Thyroid gland (tissue), 4 donors: ENCODE measurements around the gene TAS2R40. TPM values are rescaled to one million over a fixed set of nuclear protein-coding genes. Genes with fewer than 3 reads are reported as not detected.
A peak's percentile ranks its signal among the peaks of the same experiment; 100 is the strongest.

Source experiments
- DNase-seq, 2 donors: peaks; one replicate each; pipeline ENCODE4 v3.0.0-alpha.2; 2019
- H3K27ac ChIP-seq, 3 donors: fragments of 200-600 bp; sonication (generic); 1 replicate in 2 of 3; 2 replicates in 1 of 3; pipeline ENCODE4 v1.5.1; 2016 to 2019; ENCODE audit warnings: mild to moderate bottlenecking in 1 of 3, moderate library complexity in 1 of 3
- H3K27me3 ChIP-seq: fragments of 200-600 bp; sonication (generic); one replicate; pipeline ENCODE4 v1.5.1; 2019
- H3K36me3 ChIP-seq, 2 donors: fragments of 200-600 bp; sonication (generic); one replicate each; pipeline ENCODE4 v1.5.1; 2016 to 2019
- H3K4me1 ChIP-seq, 2 donors: fragments of 200-600 bp; sonication (generic); one replicate each; pipeline ENCODE4 v1.5.1; 2017 to 2019
- H3K4me3 ChIP-seq, 3 donors: fragments of 200-600 bp; sonication (generic); replicated peaks in 1 of 3; 1 replicate in 2 of 3; 2 replicates in 1 of 3; pipeline ENCODE4 v1.5.1; 2016; ENCODE audit warnings: mild to moderate bottlenecking in 1 of 3
- H3K9me3 ChIP-seq: fragments of 200-600 bp; sonication (generic); one replicate; pipeline ENCODE4 v1.5.1; 2017
- POLR2A ChIP-seq, 2 donors: fragments of 450-650 bp; IDR thresholded peaks; one replicate each; pipeline ENCODE4 v1.6.1; 2017; ENCODE audit warnings: antibody characterized with exemption in 2 of 2, mild to moderate bottlenecking in 2 of 2, moderate library complexity in 1 of 2
- WGBS, 2 donors: methylation state at CpG; one replicate each; pipeline ENCODE4 v1.1.5; 2017; 5-methylcytosine and 5-hydroxymethylcytosine counted together
- intact Hi-C: fragments of 100-400 bp; cut with DNase I; formaldehyde crosslinking; loops from one replicate; pipeline ENCODE4 v1.15.1; 2023
- total RNA-seq, 4 donors: library from RNA; depleted of rRNA; stranded (reverse); fragments of >200 nt; gene quantifications; one replicate each; pipeline ENCODE4 v1.2.3, GENCODE V29; 2016
- TF ChIP-seq, protein P1 (sequence below), 6 experiments: fragments of 200-600 bp in 3 of 6; fragments of 450-650 bp in 3 of 6; sonication (generic) in 3 of 6; IDR thresholded peaks; one replicate each; pipeline ENCODE4 v1.5.1; 2016 to 2019; ENCODE audit warnings: antibody characterized with exemption in 6 of 6, mild to moderate bottlenecking in 2 of 6, inconsistent platforms in 1 of 6, moderate library complexity in 1 of 6

Gene TAS2R40
- total RNA-seq, 4 donors from 2014 or later: not detected

DNA sequence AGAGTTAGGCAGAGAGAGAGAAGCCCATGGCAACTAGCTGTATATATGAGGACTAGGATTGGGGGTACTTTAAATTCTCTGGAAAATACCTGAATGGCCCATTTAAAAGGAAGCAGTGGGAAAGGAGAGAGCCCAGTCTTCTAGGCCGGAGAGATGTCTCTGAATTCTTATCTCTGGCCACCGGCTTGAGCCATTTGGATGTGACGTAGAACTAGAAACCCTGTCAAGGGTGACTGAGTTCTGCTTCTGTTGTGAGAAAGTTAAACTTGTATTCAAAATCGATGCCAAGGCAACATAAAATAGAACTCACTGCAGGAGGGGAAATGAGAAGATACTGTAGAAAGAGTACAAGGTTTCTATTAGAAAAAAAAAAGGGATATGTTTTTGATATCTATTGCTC lies 35.1 kb downstream of the TAS2R40 start:
- TF ChIP-seq, protein P1, sequence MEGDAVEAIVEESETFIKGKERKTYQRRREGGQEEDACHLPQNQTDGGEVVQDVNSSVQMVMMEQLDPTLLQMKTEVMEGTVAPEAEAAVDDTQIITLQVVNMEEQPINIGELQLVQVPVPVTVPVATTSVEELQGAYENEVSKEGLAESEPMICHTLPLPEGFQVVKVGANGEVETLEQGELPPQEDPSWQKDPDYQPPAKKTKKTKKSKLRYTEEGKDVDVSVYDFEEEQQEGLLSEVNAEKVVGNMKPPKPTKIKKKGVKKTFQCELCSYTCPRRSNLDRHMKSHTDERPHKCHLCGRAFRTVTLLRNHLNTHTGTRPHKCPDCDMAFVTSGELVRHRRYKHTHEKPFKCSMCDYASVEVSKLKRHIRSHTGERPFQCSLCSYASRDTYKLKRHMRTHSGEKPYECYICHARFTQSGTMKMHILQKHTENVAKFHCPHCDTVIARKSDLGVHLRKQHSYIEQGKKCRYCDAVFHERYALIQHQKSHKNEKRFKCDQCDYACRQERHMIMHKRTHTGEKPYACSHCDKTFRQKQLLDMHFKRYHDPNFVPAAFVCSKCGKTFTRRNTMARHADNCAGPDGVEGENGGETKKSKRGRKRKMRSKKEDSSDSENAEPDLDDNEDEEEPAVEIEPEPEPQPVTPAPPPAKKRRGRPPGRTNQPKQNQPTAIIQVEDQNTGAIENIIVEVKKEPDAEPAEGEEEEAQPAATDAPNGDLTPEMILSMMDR (IDR thresholded peaks at IDR 0.05): no peak
- no peak for TF ChIP-seq POLR2A (IDR thresholded peaks at IDR 0.05)
- no peaks in the 10 kb centered on the region for H3K36me3 ChIP-seq
- DNase-seq: no peak
- no peak overlapping the region for H3K4me3 ChIP-seq
- no peaks in the 10 kb centered on the region for H3K9me3 ChIP-seq
- peaks cover 0 to 4% of the 10 kb centered on the region in 2 donors for H3K4me1 ChIP-seq
- intact Hi-C loops: no loop called here
- WGBS, 2 donors: 67 to 73% methylated on average over 4 of the region's 4 CpGs
- H3K27ac ChIP-seq: no peak overlapping the region
- H3K27me3 ChIP-seq: no peaks in the 10 kb centered on the region

DNA sequence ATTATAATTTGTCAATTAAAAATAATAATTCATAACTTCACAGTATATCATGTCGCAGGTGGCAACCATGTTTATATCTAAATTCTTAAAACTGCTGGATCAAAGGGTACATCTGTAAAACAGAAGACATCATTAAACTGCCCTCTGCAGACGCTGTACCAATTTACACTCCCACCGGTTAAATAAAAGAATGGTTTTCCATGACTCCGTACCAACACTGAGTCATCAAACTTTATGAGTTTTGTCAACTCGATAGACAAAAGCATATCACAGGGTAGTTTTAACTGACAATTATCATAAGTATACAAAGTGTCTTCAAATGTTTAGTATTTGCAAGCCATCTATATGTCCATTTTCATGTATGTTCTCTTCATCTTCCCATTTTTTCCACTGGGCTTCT lies 35.7 kb downstream of the TAS2R40 start:
- WGBS, 2 donors: 92 to 93% methylated on average over 5 of the region's 5 CpGs
- intact Hi-C loops: no loop called here
- H3K27me3 ChIP-seq: no peaks in the 10 kb centered on the region
- no peak overlapping the region for H3K4me3 ChIP-seq
- peaks cover 0 to 4% of the 10 kb centered on the region in 2 donors for H3K4me1 ChIP-seq
- H3K27ac ChIP-seq: no peak overlapping the region
- no peaks in the 10 kb centered on the region for H3K36me3 ChIP-seq
- TF ChIP-seq POLR2A (IDR thresholded peaks at IDR 0.05): no peak
- TF ChIP-seq, protein P1 (IDR thresholded peaks at IDR 0.05): no peak
- H3K9me3 ChIP-seq: no peaks in the 10 kb centered on the region
- DNase-seq: no peak

DNA sequence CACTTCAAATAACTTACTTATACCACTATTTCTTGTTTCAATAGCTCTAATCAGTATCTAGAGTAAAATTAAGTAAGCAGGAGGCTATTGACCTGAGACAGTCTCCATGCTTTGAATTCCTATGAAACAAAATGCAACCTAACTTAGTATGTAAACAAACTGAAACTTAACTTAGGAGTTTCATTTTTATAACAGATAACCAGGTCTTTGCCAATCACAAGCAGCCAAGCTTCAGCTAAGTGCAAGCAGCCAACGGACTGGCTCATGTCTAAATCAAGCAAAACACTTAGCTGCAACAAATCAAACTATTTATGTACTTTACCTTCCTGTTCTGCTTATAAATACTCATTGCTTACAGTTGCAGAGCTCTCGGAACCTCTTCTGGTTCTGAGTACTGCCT lies 37.0 kb downstream of the TAS2R40 start:
- peak in 1 of 2 donors; percentile 33 for DNase-seq
- Histone ChIP-seq H3K9me3 (no peaks in the 10 kb centered on the region), H3K4me1 (peaks cover 0 to 4% of the 10 kb centered on the region in 2 donors), H3K27me3 (no peaks in the 10 kb centered on the region), H3K27ac (peak overlapping the region; percentile 2 to 59 (median 50)), H3K36me3 (no peaks in the 10 kb centered on the region), H3K4me3 (no peak overlapping the region)
- TF ChIP-seq, protein P1 (IDR thresholded peaks at IDR 0.05): no peak
- TF ChIP-seq POLR2A (IDR thresholded peaks at IDR 0.05): peak in 1 of 2 donors; percentile 27
- 15 to 18% methylated on average over 2 of the region's 2 CpGs for WGBS, 2 donors
- intact Hi-C loops: no loop called here

DNA sequence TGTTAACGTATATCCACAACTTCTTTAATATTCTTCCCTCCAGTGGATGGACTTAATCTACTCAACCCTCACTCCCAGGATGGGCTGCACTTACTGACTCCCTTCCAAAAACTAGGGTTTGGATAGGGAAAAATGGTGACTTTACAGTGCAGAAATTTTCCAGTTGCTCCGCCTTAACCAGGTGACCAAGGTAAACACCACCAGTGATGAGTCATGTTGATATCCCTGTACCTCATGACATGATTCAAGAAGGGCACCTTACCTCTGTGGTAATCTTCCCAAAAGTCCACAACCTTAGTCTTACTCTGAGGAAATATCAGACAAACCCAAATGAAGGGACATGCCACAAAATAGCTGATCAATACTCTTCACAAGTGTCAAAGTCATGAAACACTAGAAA lies 37.9 kb downstream of the TAS2R40 start:
- no peak for DNase-seq
- Histone ChIP-seq H3K27ac (no peak overlapping the region), H3K4me1 (peaks cover 8 to 13% of the 10 kb centered on the region in 2 donors), H3K36me3 (no peaks in the 10 kb centered on the region), H3K27me3 (no peaks in the 10 kb centered on the region), H3K4me3 (no peak overlapping the region), H3K9me3 (no peaks in the 10 kb centered on the region)
- intact Hi-C loops: no loop called here
- TF ChIP-seq, protein P1 (IDR thresholded peaks at IDR 0.05): no peak
- no peak for TF ChIP-seq POLR2A (IDR thresholded peaks at IDR 0.05)
- WGBS, 2 donors: 97 to 100% methylated on average over 2 of the region's 2 CpGs

DNA sequence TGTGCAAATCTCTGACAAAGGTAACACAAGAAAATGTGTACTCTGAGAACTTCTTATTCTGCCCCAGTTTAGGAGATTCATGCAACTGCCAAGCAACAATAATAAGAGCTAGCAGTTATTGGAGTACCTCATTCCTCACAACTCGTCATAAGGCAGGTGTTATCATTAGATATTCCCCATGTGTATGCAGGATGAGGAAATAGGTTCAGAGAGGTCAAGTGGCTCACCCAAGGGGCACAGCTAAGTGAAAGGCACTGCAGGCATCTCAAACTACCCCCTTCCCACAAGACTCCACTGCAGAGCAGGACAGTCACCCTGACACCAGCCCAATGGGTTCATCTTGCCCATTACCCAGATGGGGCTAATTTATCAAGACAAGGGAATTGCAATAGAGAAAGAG lies 40.1 kb downstream of the TAS2R40 start:
- no peak for TF ChIP-seq POLR2A (IDR thresholded peaks at IDR 0.05)
- TF ChIP-seq, protein P1 (IDR thresholded peaks at IDR 0.05): no peak
- Histone ChIP-seq H3K27me3 (no peaks in the 10 kb centered on the region), H3K4me1 (peaks cover 13 to 16% of the 10 kb centered on the region in 2 donors), H3K36me3 (no peaks in the 10 kb centered on the region), H3K4me3 (no peak overlapping the region), H3K9me3 (no peaks in the 10 kb centered on the region), H3K27ac (no peak overlapping the region)
- intact Hi-C loops: no loop called here
- no peak for DNase-seq
- WGBS, 2 donors: 82 to 95% methylated on average over 1 of the region's 1 CpG
